ENCODE data around the gene SOX6. TPM values are rescaled to one million over a fixed set of nuclear protein-coding genes. Genes with fewer than 3 reads are reported as not detected.
A peak's percentile ranks its signal among the peaks of the same experiment; 100 is the strongest.

The SOX6 gene
- total and polyA plus RNA-seq, 8 donors = 5.1 to 23.0 (median 18.7) TPM

GRCh38 chr11:15987046-15987445, 369.3 kb downstream of the SOX6 start:
- Histone ChIP-seq H3K36me3 (no peaks in the 10 kb centered on the region), H3K4me3 (no peak overlapping the region), H3K4me1 (no peaks in the 10 kb centered on the region), H3K27me3 (no peaks in the 10 kb centered on the region), H3K27ac (no peak overlapping the region), H3K9me3 (no peaks in the 10 kb centered on the region)
- no peak for FAIRE-seq
- ATAC-seq = no peak
- no peak for TF ChIP-seq CTCF (IDR thresholded peaks at IDR 0.05)
- 85 to 87% methylated on average over 5 of the region's 5 CpGs for WGBS, 2 donors
- no peak for DNase-seq
- intact Hi-C loops (cut with DNase I) = no loop called here

GRCh38 chr11:15985860-15986139, 370.5 kb downstream of the SOX6 start:
- H3K9me3 ChIP-seq = no peaks in the 10 kb centered on the region
- no peak for TF ChIP-seq CTCF (IDR thresholded peaks at IDR 0.05)
- intact Hi-C loops (cut with DNase I) = no loop called here
- H3K36me3 ChIP-seq = no peaks in the 10 kb centered on the region
- no peak overlapping the region for H3K4me3 ChIP-seq
- no peak overlapping the region for H3K27ac ChIP-seq
- DNase-seq (no peak), ATAC-seq (no peak), FAIRE-seq (no peak)
- no peaks in the 10 kb centered on the region for H3K27me3 ChIP-seq
- H3K4me1 ChIP-seq = peaks cover 5 to 7% (median 6%) of the 10 kb centered on the region in 3 donors

GRCh38 chr11:15985127-15985859, 371.1 kb downstream of the SOX6 start:
- Histone ChIP-seq H3K27me3 (no peaks in the 10 kb centered on the region), H3K4me1 (peaks cover 5 to 10% (median 7%) of the 10 kb centered on the region in 3 donors), H3K36me3 (no peaks in the 10 kb centered on the region), H3K27ac (no peak overlapping the region), H3K4me3 (no peak overlapping the region), H3K9me3 (no peaks in the 10 kb centered on the region)
- DNase-seq (no peak), ATAC-seq (no peak), FAIRE-seq (no peak)
- no peak for TF ChIP-seq CTCF (IDR thresholded peaks at IDR 0.05)
- 85 to 97% methylated on average over 1 of the region's 1 CpG for WGBS, 2 donors
- intact Hi-C loops (cut with DNase I) = no loop called here

- intact Hi-C loops (cut with DNase I) = no loop called here
- Histone ChIP-seq H3K27me3 (no peaks in the 10 kb centered on the region), H3K36me3 (no peaks in the 10 kb centered on the region), H3K27ac (no peak overlapping the region), H3K4me3 (no peak overlapping the region), H3K4me1 (peaks cover 5 to 10% (median 7%) of the 10 kb centered on the region in 3 donors), H3K9me3 (no peaks in the 10 kb centered on the region)
- DNase-seq = no peak
- ATAC-seq = peak; percentile 58 to 91 (median 78)
- FAIRE-seq = no peak
- TF ChIP-seq CTCF (IDR thresholded peaks at IDR 0.05) = no peak
- 15 to 18% methylated on average over 1 of the region's 1 CpG for WGBS, 2 donors
Measured at GRCh38 chr11:15981292-15981691, 375.1 kb downstream of the SOX6 start.

GRCh38 chr11:15977116-15977515, 379.2 kb downstream of the SOX6 start:
- H3K36me3 ChIP-seq = peaks cover 0 to 3% (median 0%) of the 10 kb centered on the region in 3 donors
- no peak for TF ChIP-seq CTCF (IDR thresholded peaks at IDR 0.05)
- 78 to 93% methylated on average over 4 of the region's 4 CpGs for WGBS, 2 donors
- no peaks in the 10 kb centered on the region for H3K27me3 ChIP-seq
- H3K27ac ChIP-seq = no peak overlapping the region
- no peak overlapping the region for H3K4me3 ChIP-seq
- FAIRE-seq = no peak
- H3K4me1 ChIP-seq = peaks cover 5 to 10% (median 7%) of the 10 kb centered on the region in 3 donors
- no peaks in the 10 kb centered on the region for H3K9me3 ChIP-seq
- ATAC-seq = no peak
- intact Hi-C loops (cut with DNase I) = no loop called here
- no peak for DNase-seq

Measured in pancreas (tissue), 10 donors.